ENCODE measurements around the gene SYNGR2.
"Not testable (repeated sequence)": the region's sequence is repeated elsewhere in the genome, so short reads cannot be mapped to it uniquely, and the experiment has no call there.

The SYNGR2 gene

DNA sequence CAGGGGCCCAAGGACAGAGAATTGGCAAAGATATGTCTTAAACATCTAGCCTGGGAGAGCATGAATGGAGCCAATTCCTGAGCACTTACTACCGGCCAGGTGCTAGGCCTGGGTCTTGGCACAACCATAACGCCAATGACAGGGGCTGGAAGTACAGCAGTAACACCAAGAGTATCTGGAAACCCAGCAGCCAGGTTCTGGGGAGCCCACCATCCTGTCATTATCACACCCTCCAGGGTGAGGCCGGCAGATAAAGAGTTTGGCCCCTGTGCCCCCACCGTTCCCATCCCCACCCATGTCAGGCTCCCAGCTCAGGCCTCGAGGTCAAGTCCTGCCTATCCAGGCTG is 38.3 kb upstream of the SYNGR2 start:
- no peak for DNase-seq (ENCODE audit: low read depth)

DNA sequence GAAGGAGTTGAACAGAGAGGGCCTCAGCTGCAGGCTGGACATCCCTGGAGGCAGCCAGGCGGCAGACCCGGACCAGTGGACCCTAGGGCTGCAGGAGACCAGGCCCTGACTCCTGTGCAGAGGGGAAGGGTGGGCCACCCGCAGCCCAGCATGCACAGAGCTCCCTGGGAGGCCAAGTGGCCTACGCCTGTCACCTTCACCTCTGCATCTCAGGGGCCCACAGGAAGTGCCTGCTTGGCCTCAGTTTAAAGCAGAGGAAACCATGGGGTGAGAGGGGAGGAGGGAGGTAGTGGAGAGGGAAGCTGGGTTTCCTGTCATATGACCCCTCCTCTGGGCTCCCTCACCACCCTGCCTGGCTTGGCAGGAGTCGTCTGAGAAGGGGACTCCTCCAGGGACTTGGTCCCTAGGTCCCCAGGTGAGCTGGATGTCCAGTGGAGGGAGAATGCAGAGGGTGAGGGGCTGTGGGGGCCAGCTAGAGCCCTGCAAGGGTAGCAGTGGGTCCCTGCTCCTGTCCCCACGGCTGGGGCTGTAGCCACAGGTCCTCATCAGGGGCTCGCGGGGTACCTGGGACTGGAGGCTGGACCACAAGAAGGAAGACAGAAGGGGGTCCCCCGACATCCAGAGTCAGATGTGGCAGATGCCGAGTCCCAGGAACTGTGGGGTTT is 37.8 kb upstream of the SYNGR2 start, which contains the start of gene TMC8:
TMC8 (plus strand) TSS at position 335 of the 665 bp plus-strand sequence. CDS start 818 bp downstream, outside the sequence.
- no peak for DNase-seq (ENCODE audit: low read depth)

DNA sequence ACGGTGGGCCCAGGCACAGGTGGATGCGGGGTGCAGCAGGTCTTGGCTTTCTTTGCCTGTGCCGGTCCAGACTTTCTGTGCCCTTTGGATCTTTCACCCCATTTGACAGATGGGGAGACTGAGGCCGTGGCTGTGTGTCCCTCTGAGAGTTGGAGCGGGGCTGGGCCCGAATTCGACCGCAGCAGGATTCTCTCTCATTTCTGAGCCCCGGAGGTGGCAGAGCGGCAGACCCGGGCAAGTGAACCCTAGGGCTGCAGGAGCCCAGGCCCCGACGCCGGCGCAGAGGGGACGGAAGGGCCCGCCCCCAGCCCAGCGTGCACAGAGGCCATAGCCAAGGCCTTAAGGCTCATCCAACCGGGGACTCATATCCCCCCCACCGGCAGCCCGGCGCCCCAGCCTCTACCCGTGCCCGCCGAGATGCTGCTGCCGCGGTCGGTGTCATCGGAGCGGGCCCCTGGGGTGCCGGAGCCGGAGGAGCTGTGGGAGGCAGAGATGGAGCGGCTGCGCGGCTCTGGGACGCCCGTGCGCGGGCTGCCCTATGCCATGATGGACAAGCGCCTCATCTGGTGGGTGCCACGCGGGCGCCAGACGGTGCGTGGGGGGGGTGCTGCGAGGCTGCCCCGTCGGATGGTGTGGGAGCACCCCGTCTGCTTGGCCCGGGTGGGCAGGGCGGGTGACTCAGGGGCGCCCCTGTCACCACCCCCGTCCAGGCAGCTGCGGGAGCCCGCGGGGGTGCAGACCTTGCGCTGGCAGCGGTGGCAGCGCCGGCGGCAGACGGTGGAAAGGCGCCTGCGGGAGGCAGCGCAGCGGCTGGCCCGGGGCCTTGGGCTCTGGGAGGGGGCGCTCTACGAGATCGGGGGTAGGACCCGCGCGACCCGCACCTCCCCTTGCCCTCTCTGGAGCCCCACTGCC is 37.0 kb upstream of the SYNGR2 start:
- peak; percentile 74 for DNase-seq (ENCODE audit: low read depth)

DNA sequence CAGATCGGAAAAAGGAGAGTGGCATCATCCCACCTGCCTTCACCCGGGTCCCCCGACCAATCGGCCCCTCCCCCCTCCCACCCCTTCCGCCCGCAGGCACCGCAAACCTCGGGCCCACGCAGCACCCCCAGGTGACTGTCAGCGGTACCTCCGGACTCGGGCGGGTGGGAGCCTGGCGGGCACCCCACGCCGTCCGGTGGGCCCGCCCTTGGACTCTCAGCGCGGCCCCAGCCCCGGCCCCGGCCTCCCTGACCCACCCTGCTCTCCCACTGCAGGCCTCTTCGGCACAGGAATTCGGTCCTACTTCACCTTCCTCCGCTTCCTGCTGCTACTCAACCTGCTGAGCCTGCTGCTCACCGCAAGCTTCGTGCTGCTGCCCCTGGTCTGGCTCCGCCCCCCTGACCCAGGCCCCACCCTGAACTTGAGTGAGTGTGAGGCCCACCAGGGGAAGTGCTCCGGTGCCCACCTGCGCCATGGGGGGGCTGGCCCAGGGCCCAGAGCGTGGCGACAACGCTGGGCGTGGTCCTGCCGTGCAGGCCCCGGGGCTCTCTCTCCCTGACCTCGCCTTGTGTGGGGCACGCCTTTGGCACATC is 36.2 kb upstream of the SYNGR2 start:
- DNase-seq (ENCODE audit: low read depth) = peak; percentile 65

DNA sequence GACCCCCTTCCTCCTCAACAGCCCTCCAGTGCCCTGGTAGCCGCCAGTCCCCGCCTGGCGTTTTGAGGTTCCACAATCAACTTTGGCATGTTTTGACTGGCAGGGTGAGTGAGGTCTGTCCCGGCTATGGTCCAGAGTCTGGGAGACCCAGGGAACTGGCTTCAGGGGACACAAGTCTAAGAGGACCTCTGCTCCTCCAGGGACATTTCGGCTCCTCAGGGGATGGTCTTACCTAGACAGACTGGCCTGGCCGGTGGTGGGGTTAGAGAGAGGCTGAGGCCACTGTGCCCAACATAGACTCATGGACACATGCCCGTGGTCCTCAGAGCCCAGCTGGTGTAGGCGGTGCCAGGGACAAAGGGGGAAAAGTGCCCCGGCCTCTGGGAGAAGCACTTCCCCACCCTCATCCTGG is 35.6 kb upstream of the SYNGR2 start:
- DNase-seq (ENCODE audit: low read depth) = no peak

DNA sequence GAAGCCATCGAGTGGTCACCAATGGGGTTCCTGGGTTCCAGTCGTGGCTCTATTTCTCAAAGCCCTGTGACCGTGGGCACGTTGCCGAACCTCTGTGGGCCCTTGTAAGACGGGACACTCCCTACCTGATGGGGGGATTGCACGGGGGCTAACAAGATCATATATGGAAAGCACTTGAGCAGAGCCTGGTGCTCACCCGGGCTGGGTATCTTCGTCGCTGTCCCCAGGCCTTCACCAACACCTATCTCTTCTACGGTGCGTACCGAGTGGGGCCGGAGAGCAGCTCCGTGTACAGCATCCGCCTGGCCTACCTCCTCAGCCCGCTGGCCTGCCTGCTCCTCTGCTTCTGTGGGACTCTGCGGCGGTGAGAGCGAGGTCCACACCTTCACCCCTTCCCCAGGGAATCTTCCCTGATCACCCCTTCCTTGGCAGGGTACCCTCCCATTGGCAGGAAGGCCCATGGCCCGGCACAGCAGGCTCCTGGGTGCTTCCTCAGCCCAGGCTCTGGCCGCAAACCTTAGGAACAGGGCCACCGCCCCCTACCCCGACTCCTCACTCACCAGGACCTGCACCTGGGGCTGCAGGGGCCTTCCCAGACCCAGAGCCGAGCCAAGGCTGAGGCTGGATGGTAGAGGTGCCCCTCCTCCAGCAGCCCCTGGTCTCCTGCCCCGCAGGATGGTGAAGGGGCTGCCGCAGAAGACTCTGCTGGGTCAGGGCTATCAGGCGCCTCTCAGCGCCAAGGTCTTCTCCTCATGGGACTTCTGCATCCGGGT is 35.0 kb upstream of the SYNGR2 start:
- DNase-seq (ENCODE audit: low read depth) = no peak

DNA sequence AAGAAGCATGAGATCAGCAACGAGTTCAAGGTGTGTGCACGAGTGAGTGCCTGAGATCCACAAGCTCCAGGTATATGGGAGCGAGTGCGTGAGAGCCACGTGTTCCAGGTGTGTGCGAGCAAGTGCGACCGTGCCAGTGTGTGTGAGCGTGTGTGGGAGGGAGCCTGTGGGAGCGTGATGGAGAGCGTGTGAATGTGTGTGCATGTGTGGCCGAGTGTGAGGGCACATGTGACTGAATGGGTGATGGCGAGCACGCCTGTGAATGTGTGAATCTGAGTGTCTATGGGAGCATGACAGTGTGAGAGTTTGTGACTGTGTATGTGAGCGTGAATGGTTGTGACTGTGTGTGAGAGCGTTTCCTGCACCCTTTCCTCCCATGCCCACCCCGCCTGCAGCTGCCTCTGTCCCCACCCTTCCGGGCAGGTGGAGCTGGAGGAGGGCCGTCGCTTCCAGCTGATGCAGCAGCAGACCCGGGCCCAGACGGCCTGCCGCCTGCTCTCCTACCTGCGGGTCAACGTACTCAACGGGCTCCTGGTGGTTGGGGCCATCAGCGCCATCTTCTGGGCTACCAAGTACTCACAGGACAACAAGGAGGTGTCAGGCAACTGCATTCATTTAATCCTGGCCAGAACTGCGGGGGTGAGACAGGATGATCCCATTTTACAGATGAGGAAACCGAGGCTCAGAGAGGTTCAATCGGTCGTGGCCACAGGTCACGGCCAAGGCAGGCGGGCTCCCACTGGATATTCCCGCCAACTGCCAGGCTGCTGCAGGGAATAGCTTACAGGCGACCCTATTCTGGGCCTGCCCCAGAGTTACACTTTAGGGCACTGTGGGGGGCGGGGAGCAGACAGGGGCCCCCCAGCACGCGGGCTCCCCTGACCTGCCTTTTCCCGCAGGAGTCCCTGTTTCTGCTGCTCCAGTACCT is 34.1 kb upstream of the SYNGR2 start:
- no peak for DNase-seq (ENCODE audit: low read depth)

DNA sequence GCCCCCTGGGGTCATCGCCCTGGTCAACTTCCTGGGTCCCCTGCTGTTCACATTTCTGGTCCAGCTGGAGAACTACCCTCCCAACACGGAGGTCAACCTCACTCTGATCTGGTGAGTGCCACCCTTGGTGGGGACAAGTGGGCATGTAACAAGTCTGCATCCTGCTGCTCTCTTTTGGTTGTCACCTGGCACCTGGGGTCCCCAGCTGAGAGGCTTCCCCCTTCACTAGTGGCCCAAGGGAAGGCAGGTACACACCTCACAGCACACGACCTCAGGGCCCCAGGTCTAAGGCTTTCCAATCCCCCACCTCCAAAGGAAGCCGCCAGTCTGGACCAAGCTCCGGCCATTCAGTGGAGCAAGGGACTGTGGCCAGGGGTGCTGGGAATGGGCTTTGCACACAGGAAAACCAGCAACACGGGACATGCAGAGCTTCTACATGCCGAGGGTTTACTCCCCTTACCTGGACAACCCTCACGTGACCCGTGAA is 33.4 kb upstream of the SYNGR2 start:
- DNase-seq (ENCODE audit: low read depth) = no peak

DNA sequence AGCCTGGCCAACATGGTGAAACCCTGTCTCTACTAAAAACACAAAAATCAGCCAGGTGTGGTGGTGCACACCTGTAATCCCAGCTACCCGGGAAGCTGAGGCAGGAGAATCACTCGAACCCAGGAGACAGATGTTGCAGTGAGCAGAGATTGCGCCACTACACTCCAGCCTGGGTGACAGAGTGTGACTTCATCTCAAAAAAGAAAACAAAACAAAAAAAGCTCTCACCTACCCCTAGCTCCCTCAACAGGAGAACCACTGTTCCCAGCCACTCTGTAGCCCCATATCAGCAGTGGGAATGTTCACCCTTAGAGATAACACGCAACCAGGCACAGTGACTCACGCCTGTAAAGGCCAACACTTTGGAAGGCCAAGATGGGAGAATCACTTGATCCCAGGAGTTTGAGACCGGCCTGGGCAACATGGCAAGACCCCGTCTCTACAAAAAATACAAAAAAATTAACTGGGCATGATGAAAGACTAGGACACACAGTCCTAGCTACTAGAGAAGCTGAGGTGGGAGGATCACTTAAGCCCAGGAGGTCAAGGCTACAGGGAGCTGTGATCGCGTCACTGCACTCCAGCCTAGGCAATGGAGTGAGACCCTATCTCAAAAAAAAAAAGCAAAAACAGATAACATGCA is 32.4 kb upstream of the SYNGR2 start:
- no peak for DNase-seq (ENCODE audit: low read depth)

DNA sequence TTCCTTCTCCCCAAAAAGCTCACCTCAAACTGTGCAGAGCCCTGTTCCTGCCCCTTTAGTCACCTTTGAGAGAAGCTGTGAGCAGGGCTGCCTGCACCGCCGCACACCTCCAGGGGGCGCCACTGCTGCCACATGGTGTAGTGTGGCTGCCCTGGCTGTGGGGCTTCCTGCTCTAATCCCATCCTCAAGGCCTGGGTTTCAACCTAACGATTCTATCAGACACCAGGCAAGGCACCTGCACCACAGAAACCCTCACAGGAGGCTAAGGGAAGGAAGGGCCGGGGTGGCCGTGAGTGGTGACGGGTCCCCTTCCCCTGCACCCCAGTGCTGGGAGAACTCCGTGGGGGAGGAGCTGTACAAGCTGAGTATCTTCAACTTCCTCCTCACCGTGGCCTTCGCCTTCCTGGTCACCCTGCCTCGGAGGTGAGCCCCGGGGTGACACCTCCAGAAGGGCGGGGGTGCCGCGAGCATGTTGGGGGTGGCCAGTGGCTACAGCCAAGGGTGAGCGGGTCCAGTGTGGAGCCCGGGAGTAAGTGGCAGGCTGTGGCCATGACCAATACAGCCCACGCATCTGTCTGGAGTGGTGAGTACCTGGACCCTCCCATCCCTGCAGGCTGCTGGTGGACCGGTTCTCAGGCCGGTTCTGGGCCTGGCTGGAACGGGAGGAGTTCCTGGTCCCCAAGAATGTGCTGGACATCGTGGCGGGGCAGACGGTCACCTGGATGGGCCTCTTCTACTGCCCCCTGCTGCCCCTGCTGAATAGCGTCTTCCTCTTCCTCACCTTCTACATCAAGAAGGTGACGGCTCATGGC is 30.8 kb upstream of the SYNGR2 start:
- no peak for DNase-seq (ENCODE audit: low read depth)

DNA sequence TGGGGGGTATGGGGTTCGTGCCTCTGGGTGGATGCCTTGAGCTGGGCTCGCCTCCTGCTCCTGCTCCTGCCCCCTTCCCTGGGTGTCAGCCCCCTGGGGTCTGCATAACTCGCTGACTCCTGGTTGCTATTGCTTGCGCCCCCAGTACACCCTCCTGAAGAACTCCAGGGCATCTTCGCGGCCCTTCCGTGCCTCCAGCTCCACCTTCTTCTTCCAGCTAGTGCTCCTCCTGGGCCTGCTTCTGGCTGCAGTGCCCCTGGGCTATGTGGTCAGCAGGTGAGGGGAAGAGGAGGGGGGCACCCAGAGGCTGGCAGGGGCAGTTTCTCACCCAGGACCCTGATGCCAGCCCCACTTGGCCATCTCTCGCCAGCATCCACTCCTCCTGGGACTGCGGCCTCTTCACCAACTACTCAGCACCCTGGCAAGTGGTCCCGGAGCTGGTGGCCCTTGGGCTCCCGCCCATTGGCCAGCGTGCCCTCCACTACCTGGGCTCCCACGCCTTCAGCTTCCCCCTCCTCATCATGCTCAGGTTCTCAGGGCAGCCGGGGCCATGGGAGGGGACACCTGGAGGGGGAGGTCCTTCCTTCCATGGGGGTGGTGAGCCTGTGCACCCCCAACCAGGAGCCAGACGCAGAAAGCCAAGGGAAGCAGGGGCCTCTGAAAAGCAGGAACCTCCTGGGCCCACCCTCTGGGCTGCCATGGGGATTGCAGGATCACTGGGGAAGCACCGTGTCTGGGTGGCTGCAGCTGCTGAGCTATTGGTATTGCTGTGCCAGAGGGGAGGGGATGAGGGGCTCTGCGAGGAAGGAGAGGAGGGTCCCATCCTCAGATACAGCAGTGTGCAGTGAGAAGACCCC is 29.9 kb upstream of the SYNGR2 start:
- DNase-seq (ENCODE audit: low read depth) = no peak

DNA sequence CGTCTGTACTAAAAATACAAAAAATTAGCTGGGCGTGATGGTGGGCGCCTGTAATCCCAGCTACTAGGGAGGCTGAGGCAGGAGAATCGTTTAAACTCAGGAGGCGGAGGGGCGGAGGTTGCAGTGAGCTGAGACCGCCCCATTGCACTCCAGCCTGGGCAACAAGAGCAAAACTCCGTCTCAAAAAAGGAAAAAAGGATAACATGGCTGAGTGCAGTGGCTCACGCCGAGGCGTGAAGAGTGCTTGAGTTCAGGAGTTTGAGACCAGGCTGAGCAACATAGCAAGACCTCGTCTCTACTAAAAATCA is 28.6 kb upstream of the SYNGR2 start:
- DNase-seq (ENCODE audit: low read depth) = not testable (repeated sequence)

DNA sequence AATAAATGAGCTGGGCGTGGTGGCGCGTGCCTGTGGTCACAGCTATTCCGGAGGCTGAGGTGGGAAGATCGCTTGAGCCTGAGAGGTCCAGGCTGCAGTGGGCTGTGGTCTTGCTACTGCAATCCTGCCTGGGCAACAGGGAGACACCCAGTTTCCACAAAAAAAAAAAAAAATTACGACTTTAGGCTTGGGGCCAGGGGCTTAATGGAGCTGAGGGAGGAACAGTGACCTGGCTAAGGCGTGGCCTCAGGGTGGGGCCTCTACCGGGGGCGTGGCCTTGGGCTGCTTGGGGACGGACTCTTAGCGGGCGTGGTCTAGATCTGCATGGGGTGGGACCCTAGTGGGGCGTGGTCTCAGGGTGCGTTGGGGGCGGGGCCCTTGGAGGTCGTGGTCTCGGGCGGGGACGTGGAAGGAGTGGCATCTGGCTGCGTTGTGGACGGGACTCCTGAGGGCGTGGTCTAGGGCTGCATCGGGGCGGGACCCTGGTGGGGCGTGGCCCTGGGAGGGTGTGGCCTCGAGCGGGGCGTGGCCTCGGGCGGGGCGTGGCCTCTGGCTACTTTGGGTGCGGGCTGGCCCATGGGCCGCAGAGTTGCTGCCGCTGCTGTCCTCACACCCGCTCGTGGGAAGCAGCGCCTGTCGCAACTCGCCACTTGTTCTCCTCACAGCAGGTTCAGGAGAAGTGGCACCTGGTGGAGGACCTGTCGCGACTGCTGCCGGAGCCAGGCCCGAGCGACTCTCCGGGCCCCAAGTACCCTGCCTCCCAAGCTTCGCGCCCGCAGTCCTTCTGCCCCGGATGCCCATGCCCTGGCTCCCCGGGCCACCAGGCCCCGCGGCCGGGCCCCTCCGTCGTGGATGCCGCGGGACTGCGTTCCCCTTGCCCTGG is 28.0 kb upstream of the SYNGR2 start:
- peak; percentile 73 for DNase-seq (ENCODE audit: low read depth)

DNA sequence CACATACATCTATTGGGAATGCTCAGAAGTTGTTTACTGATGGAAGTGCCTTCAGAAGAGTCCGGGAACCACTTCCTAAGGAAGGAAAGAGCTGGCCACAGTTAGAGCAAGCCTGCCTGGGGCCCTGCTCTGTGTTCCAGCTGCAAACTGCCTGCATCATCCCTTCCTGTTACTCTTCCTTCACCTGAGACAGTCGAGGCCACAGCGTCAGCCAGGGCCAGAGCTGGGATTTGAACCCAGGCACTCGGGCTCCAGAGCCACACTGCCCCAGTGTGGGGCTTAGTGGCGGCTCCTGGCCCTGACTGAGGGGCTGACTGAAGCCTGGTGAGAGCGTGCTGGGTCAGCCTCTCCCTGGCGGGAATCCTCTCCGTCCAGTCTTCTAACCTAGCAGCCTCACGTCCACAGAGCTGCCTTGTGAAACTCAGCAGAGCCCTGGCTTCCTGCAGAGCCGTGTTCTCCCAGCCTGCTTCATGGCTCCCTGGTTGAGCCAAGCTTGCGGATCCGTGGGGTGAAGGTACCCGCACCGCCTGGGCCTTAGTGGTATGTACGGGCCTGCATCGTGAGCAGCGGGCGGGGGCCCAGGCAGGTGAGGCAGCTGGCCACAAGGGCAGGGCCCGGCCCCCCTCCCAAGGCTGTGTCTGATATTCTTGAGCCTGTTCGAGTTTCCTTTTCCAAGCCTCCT is 26.8 kb upstream of the SYNGR2 start:
- DNase-seq (ENCODE audit: low read depth) = no peak

DNA sequence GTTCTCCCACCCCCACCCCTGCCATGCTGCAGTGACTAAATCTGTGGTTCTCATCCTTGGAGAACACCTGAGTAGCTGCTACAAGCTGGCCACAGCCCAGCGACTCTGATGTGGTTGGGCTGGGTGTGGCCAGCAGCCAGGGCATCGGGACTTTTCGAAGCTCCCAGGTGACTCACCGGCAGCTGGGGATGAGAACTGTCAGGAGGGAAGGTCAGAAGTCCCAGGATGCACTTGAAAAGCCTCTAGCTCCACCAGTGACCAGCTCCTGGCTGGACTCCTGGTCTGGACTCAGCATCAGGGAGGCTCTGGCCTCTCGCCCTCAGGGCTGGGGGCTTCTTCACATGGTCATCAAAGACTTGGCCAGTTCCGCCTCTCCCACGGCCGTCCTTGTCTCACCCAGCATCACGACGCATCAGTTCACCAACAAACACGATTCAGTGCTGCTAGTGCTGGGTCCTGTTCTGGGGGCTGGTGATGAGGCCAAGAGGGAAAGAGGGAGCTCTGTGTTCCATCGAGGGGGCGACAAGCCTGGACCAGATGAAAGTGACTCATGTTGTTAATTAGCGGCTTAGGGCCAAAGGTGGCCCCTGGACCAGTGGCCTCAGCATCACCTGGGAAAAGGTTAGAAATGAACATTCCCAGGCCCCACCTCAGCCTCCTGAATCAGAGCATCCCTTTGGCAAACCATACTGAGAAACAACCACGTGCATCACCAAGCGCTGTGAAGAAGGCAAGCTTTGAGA is 26.1 kb upstream of the SYNGR2 start:
- no peak for DNase-seq (ENCODE audit: low read depth)

Measured in stimulated activated CD8-positive, alpha-beta memory T cell treated with anti-CD3 and anti-CD28 coated beads, Interleukin-12 subunit alpha, Interleukin-12 subunit beta, amount 100 ng/mL, for 4 hours (primary cell).